NCI-H1417 treated with DMSO at 0.1 percent for 48 hours (cell line): ENCODE data around the gene RSPH9.
"Not testable (repeated sequence)": the region's sequence is repeated elsewhere in the genome, so short reads cannot be mapped to it uniquely, and the experiment has no call there.

Experiments
- DNase-seq: peaks from one replicate; lab custom pipeline; 2025; lab: John Stamatoyannopoulos, UW

RSPH9 gene

DNA sequence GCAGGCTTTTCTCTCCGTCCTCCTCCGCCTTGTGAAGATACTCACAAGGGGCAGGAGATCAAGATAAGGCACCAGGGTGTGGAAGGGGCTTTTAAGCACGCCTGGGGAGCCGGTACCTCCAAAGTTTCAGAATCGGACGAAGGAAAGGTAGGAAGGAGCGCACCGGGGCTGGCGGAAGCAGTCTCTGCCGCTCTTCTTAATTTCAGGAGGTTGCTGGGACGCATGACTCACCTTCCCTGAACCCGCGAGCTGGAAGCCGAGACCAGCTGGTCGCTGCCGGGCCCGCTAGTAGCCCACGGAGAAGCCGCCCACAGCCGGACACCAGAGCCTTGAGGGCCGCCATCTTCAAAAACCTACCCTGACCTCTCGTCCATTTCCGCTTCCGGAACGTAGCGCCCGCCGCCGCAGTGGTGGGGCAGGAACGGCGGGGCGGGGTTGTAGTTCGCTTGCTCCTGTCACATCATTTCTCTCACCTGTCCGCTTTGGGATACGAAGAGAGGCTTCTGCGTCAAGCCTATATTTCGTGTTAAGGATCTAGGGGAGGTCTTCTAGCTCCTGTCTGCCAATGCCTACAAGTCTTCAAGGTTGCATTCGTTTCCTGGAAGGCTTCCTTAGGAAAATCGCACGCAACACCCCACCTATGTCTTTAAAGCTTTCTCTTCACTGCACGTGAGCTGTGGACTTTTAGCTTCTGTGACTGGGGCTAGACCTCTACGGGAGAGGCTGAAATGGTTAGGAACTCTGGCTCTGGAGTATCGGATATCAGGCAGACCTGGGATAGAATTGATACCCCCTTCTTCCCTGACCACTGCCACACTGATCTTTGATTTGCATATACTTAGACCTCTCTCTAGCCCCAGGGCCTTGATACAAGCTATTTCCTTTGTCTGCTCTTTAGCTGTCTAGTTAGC, 42.9 kb downstream of the RSPH9 start, which contains the start of gene MRPS18A:
Gene MRPS18A, minus strand, starts transcription at position 355 of the 911 bp plus-strand sequence. Its CDS starts 12 bp downstream, at position 343.
- no peak for DNase-seq

DNA sequence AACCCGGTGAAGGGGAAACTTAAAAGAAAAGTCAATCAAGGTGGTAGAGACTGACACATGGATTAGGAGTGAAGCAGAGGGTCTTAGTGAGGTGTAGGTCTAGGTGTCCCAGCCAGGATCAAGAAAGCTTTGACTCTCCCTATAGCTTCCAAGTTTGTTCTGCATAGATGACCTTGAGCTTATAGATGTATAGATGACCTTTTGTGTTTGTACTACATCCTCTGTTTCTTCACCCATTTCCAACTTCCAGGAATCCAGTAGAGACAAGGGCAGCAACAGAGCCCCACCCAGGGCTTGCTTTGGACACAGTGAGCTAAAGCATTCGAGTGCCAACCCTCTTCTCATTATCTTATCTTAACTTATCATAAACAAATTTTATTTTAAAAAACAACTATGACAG, 44.6 kb downstream of the RSPH9 start:
- no peak for DNase-seq

DNA sequence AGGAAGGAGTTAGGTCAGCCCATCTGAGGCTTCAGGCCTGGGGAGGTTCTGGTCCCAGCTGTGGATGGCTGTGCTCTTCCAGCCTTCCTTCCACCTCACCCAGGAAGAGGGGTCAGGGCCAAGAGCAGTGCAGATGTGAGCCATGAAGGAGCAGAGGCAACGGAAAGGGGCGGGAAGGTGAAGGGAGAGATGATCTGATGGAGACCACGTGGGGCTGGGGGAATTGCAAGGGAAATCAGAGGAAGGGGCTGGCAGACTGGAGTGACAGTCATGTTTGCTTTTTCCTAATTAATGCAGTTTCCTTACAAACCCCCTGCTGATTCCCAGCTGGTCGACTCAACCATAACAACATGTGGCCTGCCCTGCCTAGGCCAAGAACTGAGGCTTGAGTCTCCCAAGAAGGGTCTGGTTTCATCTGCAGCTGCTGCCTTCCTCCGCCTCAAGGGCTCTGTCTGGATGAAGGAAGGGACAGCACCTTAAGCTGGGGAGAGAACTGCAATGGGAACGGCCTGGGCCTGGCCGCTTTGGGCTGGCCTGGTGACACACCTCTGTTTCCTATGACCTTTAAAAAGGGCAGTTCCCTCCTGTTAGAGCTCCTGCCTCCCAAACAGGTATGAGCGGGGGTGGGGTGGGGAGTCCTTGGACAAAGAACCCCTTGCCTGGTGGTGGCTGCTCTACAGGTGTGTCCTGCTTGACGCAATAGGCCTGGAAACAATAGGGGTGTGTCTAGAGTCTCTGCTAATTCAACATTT, 50.6 kb downstream of the RSPH9 start:
- no peak for DNase-seq

DNA sequence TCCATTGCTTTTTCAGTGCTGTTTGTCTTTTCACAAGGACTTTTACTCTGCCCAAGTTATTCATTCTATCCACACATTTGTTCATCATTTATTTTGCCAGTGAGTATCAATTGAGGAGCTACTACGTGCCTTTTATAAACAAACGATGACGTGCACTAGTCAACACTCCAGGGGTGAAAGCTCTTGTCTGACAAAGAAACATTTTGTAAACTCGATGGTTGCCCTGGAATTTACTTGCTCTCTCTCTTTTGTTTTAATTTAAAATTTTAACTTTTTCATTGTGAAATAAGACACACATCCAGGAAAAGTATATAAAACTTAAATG, 51.1 kb downstream of the RSPH9 start:
- DNase-seq, result no peak

DNA sequence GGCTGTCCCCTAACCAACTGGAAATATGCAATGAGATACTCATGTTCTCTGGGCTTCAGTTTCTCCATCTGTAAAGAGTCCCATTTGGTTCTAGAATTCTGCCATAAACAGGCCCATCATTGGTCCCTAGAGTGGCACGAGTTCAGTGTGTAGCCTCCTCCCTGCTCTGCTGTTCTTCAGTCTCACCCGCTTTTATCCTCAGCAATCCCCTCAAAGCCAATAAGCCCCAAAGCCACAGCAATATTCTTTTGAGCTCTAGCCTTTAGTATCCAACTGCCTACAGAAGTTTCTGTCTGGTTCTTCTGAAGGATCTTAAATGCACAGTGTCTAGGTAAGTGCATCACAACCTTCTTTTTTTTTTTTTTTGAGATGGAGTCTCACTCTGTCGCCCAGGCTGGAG, 52.6 kb downstream of the RSPH9 start:
- DNase-seq, result no peak

DNA sequence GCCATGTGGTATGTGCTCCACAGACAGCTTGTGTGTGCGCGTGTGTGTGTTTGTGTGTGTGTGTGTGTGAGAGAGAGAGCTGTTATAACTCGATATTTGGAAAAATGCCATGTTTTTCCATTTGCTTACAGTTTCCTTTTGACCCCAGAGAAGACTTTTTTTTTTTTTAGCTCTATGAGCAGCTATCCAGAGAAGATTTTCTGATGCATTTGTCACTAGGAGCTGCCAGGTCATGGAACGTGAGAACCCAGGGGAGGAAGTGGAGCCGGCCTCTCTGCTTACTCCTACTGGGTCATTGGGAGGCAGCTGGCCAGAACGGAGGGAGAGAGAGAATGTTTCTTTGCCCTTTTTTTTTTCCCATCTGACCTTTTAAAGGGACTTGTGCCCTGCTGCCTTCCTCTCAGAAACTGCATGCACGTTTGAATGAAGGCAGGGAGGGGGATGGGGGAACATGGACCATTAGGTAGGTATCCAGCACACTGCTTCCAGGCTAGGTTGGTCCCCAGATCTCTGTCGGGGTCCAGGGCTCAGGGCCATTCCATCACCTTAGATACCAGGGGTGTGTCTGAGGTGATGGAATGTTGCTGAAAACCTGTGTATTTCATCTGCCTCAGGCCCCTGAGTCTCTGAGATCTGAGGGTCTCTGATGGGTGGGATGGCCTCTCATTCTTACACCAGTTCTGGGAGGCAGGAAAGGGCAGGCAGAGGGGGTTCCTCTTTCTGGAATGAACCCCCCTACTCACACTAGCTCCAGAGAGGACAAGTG, 53.9 kb downstream of the RSPH9 start:
- DNase-seq, result no peak

DNA sequence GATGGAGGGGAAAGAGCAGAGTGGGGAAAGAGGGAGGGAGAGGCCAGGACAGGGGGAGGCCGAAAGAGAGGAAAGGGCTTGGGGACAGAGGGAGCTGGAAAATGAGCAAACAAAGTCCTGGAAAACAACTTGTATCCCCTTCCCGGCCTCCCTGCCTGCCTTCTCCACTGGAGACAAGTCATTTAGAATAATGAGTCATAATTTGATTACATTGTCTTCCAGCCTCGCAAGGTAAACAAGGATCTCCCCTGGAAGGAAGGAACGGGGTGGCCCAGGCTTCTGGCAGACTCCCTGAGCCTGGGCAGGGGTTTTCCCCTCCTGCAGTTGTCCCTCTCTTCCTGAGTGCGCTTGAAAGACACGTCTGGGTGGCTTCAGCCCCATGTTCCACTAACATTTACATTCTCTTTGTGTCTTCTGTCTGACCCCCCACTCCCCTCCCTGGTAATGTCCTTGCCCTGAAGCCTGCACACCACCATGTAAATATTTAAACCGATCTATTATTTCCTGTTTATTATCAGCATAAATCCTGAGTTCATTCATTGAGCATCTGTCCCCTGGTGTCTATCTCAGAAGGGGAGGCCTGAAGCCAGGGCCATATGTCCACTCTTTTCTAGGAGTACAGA, 54.8 kb downstream of the RSPH9 start:
- DNase-seq, result no peak

DNA sequence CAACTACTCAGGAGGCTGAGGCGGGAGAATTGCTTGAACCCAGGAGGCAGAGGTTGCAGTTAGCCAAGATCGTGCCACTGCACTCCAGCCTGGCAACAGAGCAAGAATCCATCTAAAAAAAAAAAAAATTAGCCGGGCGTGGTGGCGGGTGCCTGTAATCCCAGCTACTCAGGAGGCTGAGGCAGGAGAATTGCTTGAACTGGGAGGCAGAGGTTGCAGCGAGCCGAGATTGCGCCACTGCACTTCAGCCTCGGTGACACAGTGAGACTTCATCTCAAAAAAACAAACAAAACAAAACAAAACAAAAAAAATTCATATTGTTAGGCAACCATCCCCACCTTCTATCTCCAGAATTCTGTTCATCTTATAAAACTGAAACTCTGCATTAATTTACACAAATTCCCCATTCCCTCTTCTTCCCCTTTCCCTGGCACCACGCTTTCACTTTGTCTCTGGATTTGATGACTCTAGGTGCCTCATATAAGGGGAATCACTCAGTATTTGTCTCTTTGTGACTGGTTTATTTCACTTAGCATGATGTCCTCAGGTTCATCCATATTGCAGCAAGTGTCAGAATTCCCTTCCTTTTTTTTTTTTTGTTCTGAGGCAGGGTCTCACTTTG, 56.2 kb downstream of the RSPH9 start:
- DNase-seq, result not testable (repeated sequence)

DNA sequence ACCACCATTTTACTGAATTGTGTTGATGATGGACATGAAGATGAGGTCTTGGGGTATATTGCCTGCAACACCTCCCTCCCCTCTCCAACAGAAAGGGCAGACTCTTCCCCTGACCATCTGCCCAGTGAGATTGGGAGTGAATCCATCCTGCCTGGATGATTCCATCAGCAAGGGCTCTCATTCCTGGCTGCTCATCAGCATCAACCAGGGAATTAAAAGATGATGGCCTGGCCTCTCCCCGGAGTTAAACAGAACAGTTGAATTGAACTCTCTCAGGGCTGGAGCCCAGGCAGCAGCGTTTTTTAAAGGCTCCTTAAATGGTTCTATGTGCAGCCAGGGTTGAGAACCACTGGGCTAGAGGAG, 57.3 kb downstream of the RSPH9 start:
- no peak for DNase-seq

DNA sequence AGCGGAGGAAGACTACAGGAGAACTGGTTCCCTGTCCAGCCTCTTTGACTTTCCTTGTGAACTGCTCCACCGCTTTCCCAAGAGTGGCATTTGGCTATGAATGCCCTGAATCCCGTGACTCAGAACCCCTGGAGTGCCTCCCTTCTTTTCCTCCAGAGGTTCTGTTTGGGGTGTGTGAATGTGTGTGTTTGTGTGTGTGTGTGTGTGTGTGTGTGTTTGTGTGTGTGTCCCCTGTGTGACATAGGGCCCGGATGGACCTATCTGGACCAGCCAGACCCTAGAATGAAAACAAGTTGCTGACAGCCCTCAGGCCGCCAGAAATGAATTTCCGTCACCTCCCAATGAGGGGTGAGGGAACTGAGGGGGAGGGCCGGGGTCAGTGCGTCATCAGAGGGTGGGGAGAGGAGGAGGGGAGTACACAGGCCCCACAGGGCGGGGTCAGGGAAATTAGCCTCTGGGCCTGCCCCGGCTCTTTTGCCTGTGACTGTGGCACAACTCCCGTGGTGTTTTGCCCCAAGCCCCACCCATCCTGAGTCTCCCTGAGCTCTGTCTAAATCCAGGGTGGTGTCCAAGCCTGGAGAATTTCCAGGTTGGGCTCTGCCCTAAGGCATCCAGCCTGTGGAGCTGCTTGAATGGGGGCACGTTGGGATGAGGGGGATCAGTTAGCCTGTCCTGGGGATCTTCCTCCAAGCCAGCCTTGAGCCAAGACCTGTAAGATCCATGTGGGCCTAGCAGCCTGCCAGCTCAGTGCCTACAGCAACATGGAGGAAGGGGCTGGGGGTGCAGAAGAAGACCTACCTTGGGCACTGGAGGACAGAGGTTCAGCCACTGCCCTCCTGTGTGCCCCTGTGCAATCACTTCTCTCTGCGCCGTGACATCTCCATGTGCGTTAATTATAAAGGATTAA, 58.0 kb downstream of the RSPH9 start:
- DNase-seq, result no peak

DNA sequence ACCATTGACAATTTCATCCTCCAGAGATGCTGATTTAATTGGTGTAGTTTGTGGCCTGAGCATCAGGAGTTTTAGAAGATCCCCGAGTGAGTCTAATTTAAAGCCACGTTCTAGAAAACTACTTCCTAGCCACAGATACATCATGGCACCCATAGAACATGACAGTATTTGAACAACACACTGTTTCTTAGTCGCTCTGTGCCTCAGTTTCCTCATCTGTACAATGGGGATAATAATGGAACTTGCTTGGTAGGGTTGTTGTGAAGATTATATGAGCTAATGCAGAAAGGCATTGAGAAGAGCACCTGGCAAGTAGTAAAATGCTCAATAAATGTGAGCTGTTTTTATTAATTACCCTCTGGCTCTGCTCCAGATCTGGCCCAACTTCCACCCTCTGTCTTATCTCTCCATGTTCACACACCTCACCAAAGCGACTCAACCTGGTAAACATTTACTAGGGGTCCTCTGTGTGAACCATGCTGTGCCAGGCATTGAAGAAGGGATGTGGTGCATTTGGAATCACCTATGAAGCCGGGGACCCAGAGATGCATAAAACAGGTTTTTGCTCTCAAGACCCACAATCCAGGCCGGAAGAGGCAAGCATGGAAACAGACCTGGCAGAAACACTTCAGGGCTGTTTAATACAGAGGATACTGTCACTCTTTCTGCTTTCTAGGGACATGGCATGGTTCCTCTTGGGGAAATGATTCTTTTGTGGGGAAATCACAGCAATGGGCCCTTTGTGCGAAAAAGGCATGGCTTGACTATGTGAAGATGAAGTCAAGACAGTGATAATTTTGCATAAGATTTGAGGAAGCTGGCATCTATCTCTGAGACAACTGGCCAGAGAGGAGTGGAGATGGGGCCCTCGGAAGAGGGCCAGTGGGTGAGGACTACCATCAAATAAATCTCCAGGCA, 58.9 kb downstream of the RSPH9 start:
- DNase-seq, result no peak

DNA sequence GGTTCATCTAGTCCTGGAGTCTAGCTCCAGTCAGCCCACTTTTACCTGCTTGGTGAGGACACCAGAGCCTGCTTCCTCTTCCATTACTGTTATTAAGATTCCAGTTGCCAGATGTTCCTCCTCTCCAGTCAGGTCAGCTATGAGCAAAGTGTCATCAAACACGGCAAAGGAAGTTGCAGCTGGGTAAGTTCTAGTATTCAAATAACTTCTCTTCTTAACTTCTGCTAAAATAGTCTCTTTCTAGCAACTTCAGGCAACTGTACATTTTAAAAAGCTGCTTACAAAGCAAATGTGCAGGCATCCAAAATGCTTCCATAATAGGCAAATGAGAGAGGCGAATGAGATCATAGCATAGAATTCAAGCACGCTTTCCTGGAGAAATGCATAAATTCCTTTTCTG, 61.2 kb downstream of the RSPH9 start:
- no peak for DNase-seq

DNA sequence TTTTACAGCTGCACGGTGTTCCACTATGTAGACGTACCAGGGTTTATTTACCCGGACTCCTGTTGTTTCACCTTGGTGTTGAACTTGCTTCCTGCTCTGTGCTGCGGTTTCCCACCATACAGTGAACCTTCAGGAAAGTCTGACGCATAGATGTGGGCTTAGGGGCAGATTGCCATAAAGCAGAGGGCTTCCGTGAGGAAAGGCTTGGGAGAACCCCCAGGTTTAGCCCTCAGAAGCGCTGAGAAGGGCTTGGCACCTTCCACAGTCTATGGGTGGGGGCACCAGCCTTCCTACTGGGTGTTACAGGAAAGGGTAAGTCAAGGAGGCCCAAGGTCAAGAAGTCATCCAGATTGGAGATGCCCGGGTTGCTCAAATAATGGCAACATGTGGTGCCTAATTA, 62.0 kb downstream of the RSPH9 start:
- no peak for DNase-seq

DNA sequence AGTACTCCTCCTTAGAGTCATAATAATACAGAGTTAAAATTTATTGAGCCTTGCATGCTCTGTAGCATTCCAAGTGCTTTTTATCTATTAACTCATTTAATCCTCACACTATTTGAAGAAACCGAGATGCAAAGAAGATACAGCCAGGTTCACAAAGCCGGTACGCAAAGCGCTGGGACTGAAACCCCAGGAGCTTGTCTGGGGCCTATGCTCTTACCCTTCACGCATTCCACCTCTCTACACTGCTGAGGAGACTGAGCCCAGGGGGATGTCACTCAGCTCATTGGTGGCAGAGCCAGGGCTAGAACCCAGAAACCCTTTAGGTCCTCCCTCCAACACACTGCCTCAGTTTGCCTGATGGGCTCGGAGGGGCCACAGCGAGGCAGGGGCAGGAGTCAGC, 62.4 kb downstream of the RSPH9 start:
- no peak for DNase-seq

DNA sequence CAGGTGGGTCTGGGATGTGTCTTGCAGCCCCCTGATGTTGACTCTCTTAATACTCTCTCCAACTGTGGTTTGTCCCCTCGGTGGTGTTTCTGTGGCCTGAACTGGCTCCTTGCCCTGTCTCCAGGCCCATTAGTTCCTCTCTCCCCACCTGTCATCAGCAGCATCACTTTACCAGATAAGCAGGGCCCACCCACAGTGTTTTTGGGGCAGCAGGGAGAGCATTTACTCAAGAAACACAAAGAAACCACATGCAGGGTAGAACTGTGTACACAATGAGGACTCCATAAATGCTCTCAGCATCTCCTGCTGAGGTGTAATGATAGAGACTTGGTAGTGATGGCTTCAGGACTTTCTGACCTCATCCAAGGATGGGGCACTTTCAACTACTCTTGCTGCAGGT, 62.9 kb downstream of the RSPH9 start:
- no peak for DNase-seq

DNA sequence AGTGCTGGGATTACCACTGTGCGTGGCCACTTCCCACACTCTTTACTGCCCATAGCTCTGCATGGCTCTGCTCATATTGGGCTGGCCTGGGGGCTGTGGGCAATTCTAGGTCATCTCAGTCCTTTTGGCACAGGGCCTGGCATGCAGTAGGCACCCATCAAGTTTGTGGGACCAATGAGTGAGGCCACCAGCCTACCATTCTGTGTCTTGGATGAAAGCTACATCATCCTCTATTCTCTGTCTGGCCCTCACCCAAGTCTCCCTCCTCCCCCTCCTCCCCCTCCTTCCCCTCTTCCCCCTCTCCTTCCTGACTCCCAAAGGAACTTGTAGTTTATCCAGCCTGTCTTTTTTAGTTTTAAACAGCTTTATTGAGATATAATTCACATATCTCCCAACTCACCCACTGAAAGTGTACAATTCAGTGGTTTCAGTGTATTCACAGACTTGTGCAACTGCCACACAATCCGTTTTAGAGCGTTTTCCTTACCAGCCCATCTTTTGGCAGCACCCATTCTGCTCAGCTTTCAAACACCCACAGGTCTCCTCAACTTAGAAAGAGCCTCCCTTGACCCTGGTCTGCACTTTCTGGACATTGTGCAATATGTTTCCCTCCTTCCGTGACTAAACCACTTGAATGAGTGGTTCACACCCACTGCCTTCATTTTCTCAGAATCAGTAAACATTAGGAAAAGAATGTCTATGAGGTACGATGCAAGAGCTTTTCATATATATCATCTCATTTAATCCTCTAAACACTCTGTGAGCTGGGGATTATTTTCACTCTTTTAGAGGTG, 64.2 kb downstream of the RSPH9 start:
- no peak for DNase-seq

DNA sequence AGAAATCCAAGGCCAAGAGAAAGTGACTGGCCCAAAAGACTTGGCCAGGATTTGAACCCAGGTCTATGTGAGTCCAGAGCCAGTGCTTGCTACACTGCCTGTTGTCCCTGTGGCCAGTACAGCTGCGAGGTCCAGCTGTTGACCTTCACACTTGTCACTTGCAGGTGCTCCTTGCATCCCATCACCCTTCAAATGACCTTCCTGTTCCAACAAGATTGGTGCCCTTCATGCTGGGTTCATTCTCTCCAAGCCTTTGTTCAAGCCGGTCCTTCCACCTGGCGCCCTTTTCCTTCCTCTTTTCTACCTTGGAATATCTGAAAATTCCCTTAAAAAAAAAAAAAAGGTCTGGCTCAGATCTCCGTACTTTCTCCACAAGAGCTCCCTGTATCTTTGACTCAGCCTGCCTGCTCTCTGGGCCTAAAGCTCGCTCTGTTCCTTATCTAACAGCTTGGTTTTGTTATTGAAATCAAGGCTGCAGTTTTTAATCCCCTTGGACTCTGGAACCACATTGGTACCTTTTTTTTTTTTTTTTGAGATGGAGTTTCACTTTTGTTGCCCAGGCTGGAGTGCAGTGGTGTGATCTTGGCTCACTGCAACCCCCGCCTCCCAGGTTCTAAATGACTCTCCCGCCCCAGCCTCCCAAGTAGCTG, 64.9 kb downstream of the RSPH9 start:
- DNase-seq, result no peak

DNA sequence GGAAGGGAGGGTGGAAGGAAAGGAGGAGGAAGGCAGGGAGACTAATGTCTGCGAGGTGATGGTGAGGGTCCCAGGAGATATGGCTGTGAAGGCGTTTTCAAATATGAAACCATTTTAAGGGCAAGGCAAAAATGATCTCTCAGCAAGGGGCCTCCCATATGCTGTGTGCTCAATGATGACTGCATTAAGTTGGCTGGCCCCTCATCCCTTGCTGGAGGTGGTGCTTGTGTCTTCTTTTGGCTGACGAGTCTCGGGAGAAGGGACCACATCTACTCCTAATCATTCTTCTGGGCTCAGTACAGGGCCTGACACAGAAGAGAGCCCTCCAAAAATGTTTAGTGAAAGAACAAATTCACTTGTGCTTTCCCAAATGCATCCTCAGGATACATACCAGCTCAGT, 65.7 kb downstream of the RSPH9 start:
- DNase-seq, result no peak
